OCI-LY7 (cell line): ENCODE data around the gene P2RY14. TPM values are rescaled to one million over a fixed set of nuclear protein-coding genes. Genes with fewer than 3 reads are reported as not detected.
"Not testable (repeated sequence)": the region's sequence is repeated elsewhere in the genome, so short reads cannot be mapped to it uniquely, and the experiment has no call there.

Experiments used
- BruUV-seq: library from RNA; stranded (reverse); fragments of 400-500 nt; replicated peaks from 2 replicates; lab custom pipeline; 2021; lab: Mats Ljungman, UMichigan
- CTCF ChIA-PET: fragments of 300-600 bp; sonication (Branson Sonifier 250); formaldehyde crosslinking; loops from one replicate; lab custom pipeline; 2022; ENCODE audit warnings: antibody characterized with exemption; ENCODE audit not compliant: unreplicated experiment; lab: Charles Lee
- POLR2A ChIA-PET: fragments of 300-600 bp; sonication (Branson Sonifier 250); formaldehyde crosslinking; loops from one replicate; lab custom pipeline; 2022; ENCODE audit warnings: antibody characterized with exemption; lab: Charles Lee
- DNase-seq: peaks from one replicate; pipeline ENCODE4 v3.0.0-alpha.2; 2015; ENCODE audit warnings: low spot score
- H2AFZ ChIP-seq: fragments of 200-600 bp; sonication (generic), shearing (Covaris generic); 2 replicates; pipeline ENCODE4 v1.6.1; 2014; ENCODE audit warnings: mild to moderate bottlenecking, antibody characterized with exemption, low read length, moderate library complexity
- H3K27ac ChIP-seq: fragments of 200-600 bp; sonication (generic); 2 replicates; pipeline ENCODE4 v1.5.1; 2014; ENCODE audit warnings: mixed run types, low read depth, mild to moderate bottlenecking, moderate library complexity, low read length, inconsistent platforms; ENCODE audit not compliant: poor library complexity, severe bottlenecking
- H3K36me3 ChIP-seq: fragments of 200-600 bp; sonication (generic); 2 replicates; pipeline ENCODE4 v1.6.1; 2014; ENCODE audit warnings: mild to moderate bottlenecking, antibody characterized with exemption, low read length, moderate library complexity, mixed read lengths; ENCODE audit not compliant: insufficient read depth
- H3K4me1 ChIP-seq: fragments of 200-600 bp; sonication (generic); 2 replicates; pipeline ENCODE4 v1.5.1; 2014; ENCODE audit warnings: mild to moderate bottlenecking, low read length; ENCODE audit not compliant: insufficient read depth, poor library complexity, severe bottlenecking
- H3K4me2 ChIP-seq: fragments of 200-600 bp; sonication (generic); 2 replicates; pipeline ENCODE4 v1.6.1; 2014; ENCODE audit warnings: mild to moderate bottlenecking, low read length
- H3K4me3 ChIP-seq: fragments of 200-600 bp; sonication (generic); 2 replicates; pipeline ENCODE4 v1.5.1; 2014; ENCODE audit warnings: mild to moderate bottlenecking, low read depth, low read length; ENCODE audit not compliant: poor library complexity, severe bottlenecking
- H3K79me2 ChIP-seq: fragments of 200-600 bp; sonication (generic); 2 replicates; pipeline ENCODE4 v1.6.1; 2016; ENCODE audit warnings: low read depth, mild to moderate bottlenecking, low read length, moderate library complexity, mixed read lengths; ENCODE audit not compliant: insufficient read depth
- H3K9me2 ChIP-seq: fragments of 200-600 bp; sonication (generic); 2 replicates; pipeline ENCODE4 v1.6.1; 2016; ENCODE audit warnings: mild to moderate bottlenecking, low read length, mixed read lengths; ENCODE audit not compliant: insufficient read depth
- H3K9me3 ChIP-seq: fragments of 200-600 bp; sonication (generic); 2 replicates; pipeline ENCODE4 v1.6.1; 2014; ENCODE audit warnings: mild to moderate bottlenecking, mixed run types, low read length, mixed read lengths
- H4K20me1 ChIP-seq: fragments of 200-600 bp; sonication (generic); 2 replicates; pipeline ENCODE4 v1.6.1; 2014; ENCODE audit warnings: mild to moderate bottlenecking, antibody characterized with exemption, low read length, moderate library complexity, mixed read lengths; ENCODE audit not compliant: insufficient read depth
- EZH2phosphoT487 ChIP-seq: fragments of 200-600 bp; sonication (generic); IDR thresholded peaks from 2 replicates; pipeline ENCODE4 v1.6.1; 2018; ENCODE audit warnings: low read depth, borderline replicate concordance, mild to moderate bottlenecking, mixed run types, antibody characterized with exemption, low read length, moderate library complexity, mixed read lengths
- intact Hi-C: fragments of 100-400 bp; cut with micrococcal nuclease; formaldehyde crosslinking; loops from one replicate; pipeline ENCODE4 v1.10.0; 2022; ENCODE audit not compliant: unreplicated experiment
- total RNA-seq, 2 experiments: library from RNA; depleted of rRNA in 1 of 2; stranded (reverse); fragments of >200 nt in 1 of 2; shearing (Covaris generic) in 1 of 2; gene quantifications; 2 replicates each; pipeline ENCODE4 v1.2.3, GENCODE V29; 2014 to 2022
- TF ChIP-seq, protein P1 (sequence below): fragments of 200-600 bp; sonication (generic); conservative IDR thresholded peaks from 2 replicates; pipeline ENCODE4 v1.5.1; 2014; ENCODE audit warnings: mild to moderate bottlenecking, antibody characterized with exemption, low read length, moderate library complexity, mixed read lengths

Gene P2RY14
- total RNA-seq, 2 experiments from 2014 or later, result not detected

DNA sequence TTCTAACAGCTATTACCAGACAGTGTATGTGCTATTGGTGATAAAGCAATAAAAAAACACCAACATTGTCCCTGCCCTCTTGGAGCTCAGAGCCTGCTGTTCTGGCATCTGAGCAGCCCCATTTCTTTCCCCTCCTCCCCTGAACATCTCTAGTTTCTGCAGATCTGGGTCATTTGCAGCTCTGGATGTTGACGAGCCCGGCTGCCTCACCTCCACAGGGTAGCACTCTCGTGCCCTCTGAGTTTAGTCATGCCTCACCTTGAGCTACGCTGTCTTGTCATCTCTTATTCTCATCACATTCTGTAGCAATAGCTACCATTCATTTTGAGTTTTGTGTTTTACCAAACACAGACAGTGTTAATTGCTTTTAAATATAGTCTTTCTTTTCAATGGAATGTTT is 45.4 kb downstream of the P2RY14 start:
- DNase-seq, result no peak
- Histone ChIP-seq H3K27ac (no peak overlapping the region), H3K36me3 (no peaks in the 10 kb centered on the region), H3K4me3 (no peak overlapping the region), H3K4me1 (peaks cover 8% of the 10 kb centered on the region), H3K79me2 (no peaks in the 10 kb centered on the region), H3K4me2 (no peak overlapping the region), H4K20me1 (no peaks in the 10 kb centered on the region), H3K9me2 (no peaks in the 10 kb centered on the region), H3K9me3 (no peaks in the 10 kb centered on the region), H2AFZ (no peak overlapping the region)
- ChIA-PET POLR2A (interaction anchor here (1.2 kb wide), 1 partner anchor 33 kb away, joined by 4 read pairs; no protein-coding TSS in a partner anchor), CTCF (no interaction called here)
- intact Hi-C loops, result no loop called here
- TF ChIP-seq EZH2phosphoT487, result no peak
- TF ChIP-seq, protein P1, sequence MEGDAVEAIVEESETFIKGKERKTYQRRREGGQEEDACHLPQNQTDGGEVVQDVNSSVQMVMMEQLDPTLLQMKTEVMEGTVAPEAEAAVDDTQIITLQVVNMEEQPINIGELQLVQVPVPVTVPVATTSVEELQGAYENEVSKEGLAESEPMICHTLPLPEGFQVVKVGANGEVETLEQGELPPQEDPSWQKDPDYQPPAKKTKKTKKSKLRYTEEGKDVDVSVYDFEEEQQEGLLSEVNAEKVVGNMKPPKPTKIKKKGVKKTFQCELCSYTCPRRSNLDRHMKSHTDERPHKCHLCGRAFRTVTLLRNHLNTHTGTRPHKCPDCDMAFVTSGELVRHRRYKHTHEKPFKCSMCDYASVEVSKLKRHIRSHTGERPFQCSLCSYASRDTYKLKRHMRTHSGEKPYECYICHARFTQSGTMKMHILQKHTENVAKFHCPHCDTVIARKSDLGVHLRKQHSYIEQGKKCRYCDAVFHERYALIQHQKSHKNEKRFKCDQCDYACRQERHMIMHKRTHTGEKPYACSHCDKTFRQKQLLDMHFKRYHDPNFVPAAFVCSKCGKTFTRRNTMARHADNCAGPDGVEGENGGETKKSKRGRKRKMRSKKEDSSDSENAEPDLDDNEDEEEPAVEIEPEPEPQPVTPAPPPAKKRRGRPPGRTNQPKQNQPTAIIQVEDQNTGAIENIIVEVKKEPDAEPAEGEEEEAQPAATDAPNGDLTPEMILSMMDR, result no peak
- no TSS peak for BruUV-seq

DNA sequence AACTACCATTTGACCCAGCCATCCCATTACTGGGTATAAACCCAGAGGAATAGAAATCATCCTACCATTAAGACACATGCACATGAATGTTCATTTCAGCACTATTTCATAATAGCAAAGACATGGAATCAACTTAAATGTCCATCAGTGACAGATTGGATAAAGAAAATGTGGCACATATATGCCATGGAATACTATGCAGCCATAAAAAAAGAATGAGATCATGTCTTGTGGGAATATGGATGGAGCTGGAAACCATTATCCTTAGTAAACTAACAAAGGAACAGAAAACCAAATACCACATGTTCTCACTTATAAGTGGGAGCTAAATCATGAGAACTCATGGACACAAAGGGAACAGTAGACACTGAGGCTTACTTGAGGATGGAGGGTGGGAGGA is 45.9 kb downstream of the P2RY14 start:
- H3K4me1 ChIP-seq, result peaks cover 10% of the 10 kb centered on the region
- H3K79me2 ChIP-seq, H3K27ac ChIP-seq, intact Hi-C loops, H3K4me3 ChIP-seq, DNase-seq, H2AFZ ChIP-seq, BruUV-seq, H4K20me1 ChIP-seq, H3K4me2 ChIP-seq, H3K36me3 ChIP-seq, CTCF ChIA-PET, H3K9me3 ChIP-seq, H3K9me2 ChIP-seq: not testable (repeated sequence)
- POLR2A ChIA-PET, result interaction anchor here (1.2 kb wide), 1 partner anchor 33 kb away, joined by 4 read pairs; no protein-coding TSS in a partner anchor

DNA sequence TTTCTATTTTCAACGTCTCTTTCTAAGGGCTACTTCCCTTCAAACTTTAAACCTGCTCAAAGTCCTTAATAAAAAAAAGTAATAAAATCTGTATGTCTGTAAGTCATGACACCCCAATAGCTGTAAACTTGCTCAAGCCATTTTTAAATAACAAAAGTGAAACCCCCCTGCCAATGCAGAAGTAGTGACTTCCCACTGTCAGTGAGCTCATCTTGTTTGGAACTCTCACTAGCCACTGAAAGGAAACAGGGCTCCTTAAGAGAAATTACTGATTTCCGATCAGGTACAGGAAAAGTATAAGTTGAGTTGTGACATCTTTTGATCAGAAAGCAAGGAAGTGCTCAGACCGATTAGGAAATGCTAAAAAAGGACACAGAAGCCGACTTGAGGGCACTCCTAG is 47.7 kb downstream of the P2RY14 start:
- Histone ChIP-seq H3K9me3 (no peaks in the 10 kb centered on the region), H3K36me3 (no peaks in the 10 kb centered on the region), H2AFZ (no peak overlapping the region), H3K4me3 (no peak overlapping the region), H3K4me1 (peaks cover 12% of the 10 kb centered on the region), H3K4me2 (peak overlapping the region; percentile 34), H4K20me1 (no peaks in the 10 kb centered on the region), H3K79me2 (no peaks in the 10 kb centered on the region), H3K9me2 (no peaks in the 10 kb centered on the region), H3K27ac (no peak overlapping the region)
- POLR2A ChIA-PET, result interaction anchor here (0.6 to 1.4 kb wide), 11 partner anchors 8 to 1249 kb away, joined by 3 to 6 read pairs (median 3); no protein-coding TSS in a partner anchor
- CTCF ChIA-PET, result no interaction called here
- DNase-seq, result peak; percentile 10
- intact Hi-C loops, result no loop called here
- TF ChIP-seq, protein P1, result no peak
- TF ChIP-seq EZH2phosphoT487, result no peak
- no TSS peak for BruUV-seq
